AG20443 (cell line): ENCODE measurements around the gene ANO6.
"Not testable (repeated sequence)": the region's sequence is repeated elsewhere in the genome, so short reads cannot be mapped to it uniquely, and the experiment has no call there.

Experiments used
- DNase-seq: peaks from one replicate; pipeline ENCODE4 v3.0.0; 2012; ENCODE audit warnings: low spot score, mixed read lengths

The ANO6 gene

GRCh38 chr12:45348311-45348710, 132.4 kb downstream of the ANO6 start:
- DNase-seq = no peak

- DNase-seq = no peak
These were observed 133.1 kb downstream of the ANO6 start for GRCh38 chr12:45348986-45349385.

- no peak for DNase-seq
These were observed 134.0 kb downstream of the ANO6 start for GRCh38 chr12:45349916-45350315.

GRCh38 chr12:45350861-45351260, 135.0 kb downstream of the ANO6 start:
- DNase-seq = no peak

GRCh38 chr12:45351921-45352670, 136.2 kb downstream of the ANO6 start:
- no peak for DNase-seq

GRCh38 chr12:45353944-45354343, 138.0 kb downstream of the ANO6 start:
- DNase-seq = no peak

GRCh38 chr12:45354399-45354798, 138.5 kb downstream of the ANO6 start:
- DNase-seq = no peak

GRCh38 chr12:45355730-45356129, 139.8 kb downstream of the ANO6 start:
- DNase-seq = no peak

- DNase-seq = no peak
These were observed 141.1 kb downstream of the ANO6 start for GRCh38 chr12:45356822-45357538.

GRCh38 chr12:45357539-45358417, 141.9 kb downstream of the ANO6 start:
- DNase-seq = peak; percentile 38

- no peak for DNase-seq
These were observed 146.4 kb downstream of the ANO6 start for GRCh38 chr12:45362291-45362690.

- no peak for DNase-seq
These were observed 148.0 kb downstream of the ANO6 start for GRCh38 chr12:45363903-45364302.

GRCh38 chr12:45368841-45369489, 153.1 kb downstream of the ANO6 start:
- peak; percentile 29 for DNase-seq

GRCh38 chr12:45377815-45378214, 161.9 kb downstream of the ANO6 start:
- DNase-seq = no peak

GRCh38 chr12:45379261-45379660, 163.4 kb downstream of the ANO6 start:
- no peak for DNase-seq

GRCh38 chr12:45381351-45381750, 165.5 kb downstream of the ANO6 start:
- DNase-seq = peak; percentile 28

- DNase-seq = peak; percentile 61
These were observed 172.7 kb downstream of the ANO6 start for GRCh38 chr12:45388545-45388944.

GRCh38 chr12:45389426-45389825, 173.5 kb downstream of the ANO6 start:
- DNase-seq = no peak

GRCh38 chr12:45397499-45397898, 181.6 kb downstream of the ANO6 start:
- not testable (repeated sequence) for DNase-seq

- DNase-seq = no peak
These were observed 182.7 kb downstream of the ANO6 start for GRCh38 chr12:45398552-45398951.

GRCh38 chr12:45400991-45401390, 185.1 kb downstream of the ANO6 start:
- no peak for DNase-seq

GRCh38 chr12:45402288-45402687, 186.4 kb downstream of the ANO6 start:
- DNase-seq = no peak
